Ishikawa (cell line): ENCODE results near the gene MAGI2.

Source experiments
- CEBPB ChIP-seq: IDR thresholded peaks from 2 replicates; pipeline ENCODE4 v1.6.1; 2012
- CREB1 ChIP-seq: IDR thresholded peaks from 2 replicates; pipeline ENCODE4 v1.6.1; 2012; ENCODE audit warnings: low read depth
- EP300 ChIP-seq: IDR thresholded peaks from 2 replicates; pipeline ENCODE4 v1.6.1; 2012; ENCODE audit warnings: borderline replicate concordance
- MAX ChIP-seq: IDR thresholded peaks from 2 replicates; pipeline ENCODE4 v1.6.1; 2012
- RAD21 ChIP-seq: IDR thresholded peaks from 2 replicates; pipeline ENCODE4 v1.6.1; 2012; ENCODE audit warnings: low read depth
- TAF1 ChIP-seq: IDR thresholded peaks from 2 replicates; pipeline ENCODE4 v1.6.1; 2012; ENCODE audit warnings: low read depth, mild to moderate bottlenecking
- YY1 ChIP-seq: IDR thresholded peaks from 2 replicates; pipeline ENCODE4 v1.6.1; 2012; ENCODE audit warnings: low read depth

- no peak for TF ChIP-seq RAD21
- TF ChIP-seq CREB1, result no peak
- TF ChIP-seq MAX, result no peak
- TF ChIP-seq YY1, result no peak
- no peak for TF ChIP-seq TAF1
- no peak for TF ChIP-seq CEBPB
- no peak for TF ChIP-seq EP300
These were observed 1415.9 kb downstream of the MAGI2 start for GRCh38 chr7:78037603-78038002.
